ENCODE measurements around the gene GLYR1.

The GLYR1 gene

DNA sequence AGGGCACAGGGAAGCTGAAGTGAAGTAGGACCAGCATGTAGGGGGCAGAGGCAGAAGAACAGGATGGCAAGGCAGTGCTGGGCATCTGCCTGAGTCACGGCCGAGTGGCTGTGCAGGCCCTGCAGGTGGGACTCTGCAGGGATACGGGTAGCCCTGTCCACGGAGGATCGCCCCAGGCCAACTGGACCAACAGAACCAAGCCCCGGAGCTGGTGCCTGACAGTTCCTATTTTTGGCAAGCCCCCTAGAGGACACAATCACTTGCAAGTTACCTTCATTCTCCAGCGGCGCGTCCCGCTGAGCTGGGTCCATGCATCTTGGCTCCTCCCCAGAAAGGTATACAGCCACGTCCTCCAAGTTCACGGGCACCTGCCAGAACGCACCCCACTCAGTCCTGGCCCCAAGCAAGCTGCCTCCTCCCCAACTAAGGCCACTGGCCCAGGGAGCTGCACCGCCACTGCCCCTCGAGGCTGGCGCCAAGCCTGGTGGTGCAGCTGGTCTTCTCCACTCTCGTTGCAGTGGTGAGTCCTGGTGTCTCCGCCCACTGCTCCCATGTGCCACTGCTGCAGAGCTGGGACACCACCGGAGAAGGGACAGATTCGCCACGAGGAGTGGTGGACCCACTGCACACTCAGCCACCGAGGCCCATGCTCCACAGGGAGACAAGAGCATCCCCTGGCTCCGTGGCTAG, 86.7 kb downstream of the GLYR1 start:
- peaks cover 86% of the 10 kb centered on the region for H3K36me3 ChIP-seq (ENCODE audit: control insufficient read depth, insufficient read depth, low read length)

DNA sequence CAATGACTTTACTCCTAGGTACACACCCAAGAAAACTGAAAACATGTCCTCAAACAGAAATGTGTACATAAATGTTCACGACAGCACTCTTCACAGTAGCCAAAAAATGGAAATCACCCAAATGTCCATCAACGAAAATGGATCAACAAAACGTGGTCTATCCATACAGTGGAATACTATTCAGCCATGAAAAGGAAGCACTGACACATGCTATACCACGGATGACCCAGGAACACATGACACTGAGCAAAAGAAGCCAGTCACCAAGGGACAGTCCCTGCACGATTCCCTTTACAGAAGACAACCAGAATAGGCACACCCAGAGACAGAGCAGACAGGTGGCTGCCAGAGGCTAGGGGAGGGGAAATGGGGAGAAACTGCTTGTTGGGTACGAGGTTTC, 91.4 kb downstream of the GLYR1 start:
- Histone ChIP-seq H3K4me1 (ENCODE audit: control insufficient read depth, insufficient read depth, low read length, poor library complexity, severe bottlenecking) (no peaks in the 10 kb centered on the region), H3K4me3 (ENCODE audit: extremely low read depth, insufficient read depth, low read length, poor library complexity, severe bottlenecking) (no peak overlapping the region), H3K36me3 (ENCODE audit: control insufficient read depth, insufficient read depth, low read length) (peaks cover 92% of the 10 kb centered on the region), H3K9me3 (ENCODE audit: control insufficient read depth, low read length) (peaks cover 8% of the 10 kb centered on the region), H3K27ac (ENCODE audit: low read depth, low read length, severe bottlenecking) (no peak overlapping the region)
- WGBS, 2 experiments (ENCODE audit: insufficient coverage in 2 of 2): 95 to 98% methylated on average over 6 of the region's 6 CpGs

More for the DNA sequence above, 86.7 kb downstream of the GLYR1 start:
- no peaks in the 10 kb centered on the region for H3K4me1 ChIP-seq (ENCODE audit: control insufficient read depth, insufficient read depth, low read length, poor library complexity, severe bottlenecking)
- H3K27ac ChIP-seq (ENCODE audit: low read depth, low read length, severe bottlenecking): no peak overlapping the region
- no peak overlapping the region for H3K4me3 ChIP-seq (ENCODE audit: extremely low read depth, insufficient read depth, low read length, poor library complexity, severe bottlenecking)
- H3K9me3 ChIP-seq (ENCODE audit: control insufficient read depth, low read length): peaks cover 7% of the 10 kb centered on the region
- WGBS, 2 experiments (ENCODE audit: insufficient coverage in 2 of 2): 94 to 97% methylated on average over 21 to 23 of the region's 23 CpGs

DNA sequence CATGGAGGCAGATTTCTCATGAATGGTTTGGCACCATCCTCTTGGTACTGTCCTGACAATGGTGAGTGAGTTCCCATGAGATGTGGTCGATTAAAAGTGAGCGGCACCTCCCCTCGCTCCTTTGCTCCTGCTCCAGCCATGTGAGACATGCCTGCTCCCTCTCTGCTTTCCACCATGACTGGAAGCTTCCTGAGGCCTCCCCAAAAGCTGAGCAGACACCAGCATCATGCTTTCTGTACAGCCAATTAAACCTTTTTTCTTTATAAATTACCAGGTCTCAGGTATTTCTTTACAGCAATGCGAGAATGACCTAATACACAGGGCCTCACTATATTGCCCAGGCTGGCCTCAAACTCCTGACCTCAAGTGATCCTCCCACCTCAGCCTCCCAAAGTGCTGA, 92.2 kb downstream of the GLYR1 start:
- H3K4me1 ChIP-seq (ENCODE audit: control insufficient read depth, insufficient read depth, low read length, poor library complexity, severe bottlenecking): no peaks in the 10 kb centered on the region
- H3K4me3 ChIP-seq (ENCODE audit: extremely low read depth, insufficient read depth, low read length, poor library complexity, severe bottlenecking): no peak overlapping the region
- H3K9me3 ChIP-seq (ENCODE audit: control insufficient read depth, low read length): peaks cover 8% of the 10 kb centered on the region
- peaks cover 85% of the 10 kb centered on the region for H3K36me3 ChIP-seq (ENCODE audit: control insufficient read depth, insufficient read depth, low read length)
- no peak overlapping the region for H3K27ac ChIP-seq (ENCODE audit: low read depth, low read length, severe bottlenecking)
- WGBS, 2 experiments (ENCODE audit: insufficient coverage in 2 of 2): 98% methylated on average over 4 of the region's 4 CpGs

DNA sequence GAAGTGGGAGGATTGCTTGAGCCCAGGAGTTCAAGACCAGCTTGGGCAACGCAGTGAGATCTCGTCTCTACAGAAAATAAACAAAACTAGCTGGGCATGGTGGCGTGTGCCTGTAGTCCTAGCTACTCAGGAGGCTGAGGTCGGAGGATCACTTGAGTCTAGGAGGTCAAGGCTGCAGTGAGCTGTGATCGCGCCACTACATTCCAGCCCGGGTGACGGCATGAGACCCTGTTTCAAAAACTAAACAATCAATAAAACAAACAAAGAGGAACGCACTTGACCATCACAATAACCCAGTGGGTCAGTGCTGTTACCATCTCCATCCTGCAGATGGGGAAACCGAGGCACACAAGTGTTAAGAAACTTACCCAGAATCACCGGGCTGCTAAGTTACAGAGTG, 93.9 kb downstream of the GLYR1 start:
- 95 to 98% methylated on average over 9 of the region's 11 CpGs for WGBS, 2 experiments (ENCODE audit: insufficient coverage in 2 of 2)
- peaks cover 71% of the 10 kb centered on the region for H3K36me3 ChIP-seq (ENCODE audit: control insufficient read depth, insufficient read depth, low read length)
- H3K9me3 ChIP-seq (ENCODE audit: control insufficient read depth, low read length): peaks cover 8% of the 10 kb centered on the region
- no peaks in the 10 kb centered on the region for H3K4me1 ChIP-seq (ENCODE audit: control insufficient read depth, insufficient read depth, low read length, poor library complexity, severe bottlenecking)
- no peak overlapping the region for H3K4me3 ChIP-seq (ENCODE audit: extremely low read depth, insufficient read depth, low read length, poor library complexity, severe bottlenecking)
- no peak overlapping the region for H3K27ac ChIP-seq (ENCODE audit: low read depth, low read length, severe bottlenecking)

All from mesodermal cell (in vitro differentiated cells).